Measurements from ENCODE around the gene EMP2. TPM values are rescaled to one million over a fixed set of nuclear protein-coding genes. Genes with fewer than 3 reads are reported as not detected.
A peak's percentile ranks its signal among the peaks of the same experiment; 100 is the strongest.
"Not testable (repeated sequence)": the region's sequence is repeated elsewhere in the genome, so short reads cannot be mapped to it uniquely, and the experiment has no call there.

The EMP2 gene
- total RNA-seq, 1 donor from 2014 or later, result 70.7 TPM

DNA sequence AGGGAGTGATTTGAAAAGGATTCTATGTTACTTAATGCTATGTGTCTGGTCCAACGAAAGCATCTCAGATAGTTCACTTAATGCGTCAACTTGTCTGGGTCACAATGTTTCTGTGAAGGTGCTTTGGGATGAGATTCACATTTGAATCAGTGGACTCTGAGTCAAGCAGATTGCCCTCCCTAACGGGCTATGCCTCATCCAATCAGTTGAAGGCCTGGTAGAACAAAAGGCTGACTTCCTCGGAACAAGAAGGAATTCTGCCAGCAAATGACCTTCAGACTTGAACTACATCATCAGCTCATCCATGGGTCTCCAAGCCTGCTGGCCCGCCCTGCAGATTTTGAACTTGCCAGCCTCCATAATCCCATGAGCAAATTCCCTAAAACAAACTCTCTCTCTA, 15.2 kb downstream of the EMP2 start:
- Histone ChIP-seq H3K36me3 (no peaks in the 10 kb centered on the region), H3K27me3 (no peaks in the 10 kb centered on the region), H3K4me1 (peaks cover 48% of the 10 kb centered on the region), H3K4me3 (no peak overlapping the region), H3K27ac (no peak overlapping the region), H3K9me3 (no peaks in the 10 kb centered on the region)
- intact Hi-C loops (cut with DNase I), result no loop called here
- TF ChIP-seq, protein P1, sequence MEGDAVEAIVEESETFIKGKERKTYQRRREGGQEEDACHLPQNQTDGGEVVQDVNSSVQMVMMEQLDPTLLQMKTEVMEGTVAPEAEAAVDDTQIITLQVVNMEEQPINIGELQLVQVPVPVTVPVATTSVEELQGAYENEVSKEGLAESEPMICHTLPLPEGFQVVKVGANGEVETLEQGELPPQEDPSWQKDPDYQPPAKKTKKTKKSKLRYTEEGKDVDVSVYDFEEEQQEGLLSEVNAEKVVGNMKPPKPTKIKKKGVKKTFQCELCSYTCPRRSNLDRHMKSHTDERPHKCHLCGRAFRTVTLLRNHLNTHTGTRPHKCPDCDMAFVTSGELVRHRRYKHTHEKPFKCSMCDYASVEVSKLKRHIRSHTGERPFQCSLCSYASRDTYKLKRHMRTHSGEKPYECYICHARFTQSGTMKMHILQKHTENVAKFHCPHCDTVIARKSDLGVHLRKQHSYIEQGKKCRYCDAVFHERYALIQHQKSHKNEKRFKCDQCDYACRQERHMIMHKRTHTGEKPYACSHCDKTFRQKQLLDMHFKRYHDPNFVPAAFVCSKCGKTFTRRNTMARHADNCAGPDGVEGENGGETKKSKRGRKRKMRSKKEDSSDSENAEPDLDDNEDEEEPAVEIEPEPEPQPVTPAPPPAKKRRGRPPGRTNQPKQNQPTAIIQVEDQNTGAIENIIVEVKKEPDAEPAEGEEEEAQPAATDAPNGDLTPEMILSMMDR (IDR thresholded peaks at IDR 0.05), result no peak
- TF ChIP-seq POLR2AphosphoS5 (IDR thresholded peaks at IDR 0.05; ENCODE audit: insufficient read depth in 1 of 2, low read depth in 1 of 2) (no peak), POLR2A (IDR thresholded peaks at IDR 0.05) (no peak)
- no peak for DNase-seq (ENCODE audit: extremely low spot score in 2 of 2)

DNA sequence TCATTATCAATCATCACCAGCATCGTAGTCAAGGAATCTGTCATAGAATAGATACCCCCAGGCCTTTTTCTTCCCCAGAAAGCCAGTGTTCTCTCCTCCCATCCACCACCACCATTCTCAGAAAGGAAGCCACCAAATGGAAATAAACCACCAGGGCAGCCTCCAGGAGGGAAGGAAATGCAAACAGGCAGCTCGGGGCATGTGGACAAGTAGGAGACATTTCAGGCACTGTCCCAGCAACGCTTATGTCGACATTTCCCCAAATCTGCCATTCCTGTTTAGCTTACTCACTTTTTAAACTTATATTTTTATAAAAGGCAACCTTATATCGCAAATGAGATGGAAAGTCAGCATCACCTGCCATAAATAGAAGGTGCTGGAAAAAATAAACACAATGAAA, 15.8 kb downstream of the EMP2 start:
- DNase-seq (ENCODE audit: extremely low spot score in 2 of 2), result no peak
- TF ChIP-seq POLR2AphosphoS5 (IDR thresholded peaks at IDR 0.05; ENCODE audit: insufficient read depth in 1 of 2, low read depth in 1 of 2) (no peak), POLR2A (IDR thresholded peaks at IDR 0.05) (no peak)
- TF ChIP-seq, protein P1 (IDR thresholded peaks at IDR 0.05), result no peak
- no peaks in the 10 kb centered on the region for H3K36me3 ChIP-seq
- peaks cover 47% of the 10 kb centered on the region for H3K4me1 ChIP-seq
- H3K9me3 ChIP-seq, result no peaks in the 10 kb centered on the region
- intact Hi-C loops (cut with DNase I), result no loop called here
- no peaks in the 10 kb centered on the region for H3K27me3 ChIP-seq
- H3K27ac ChIP-seq, result no peak overlapping the region
- H3K4me3 ChIP-seq, result no peak overlapping the region

DNA sequence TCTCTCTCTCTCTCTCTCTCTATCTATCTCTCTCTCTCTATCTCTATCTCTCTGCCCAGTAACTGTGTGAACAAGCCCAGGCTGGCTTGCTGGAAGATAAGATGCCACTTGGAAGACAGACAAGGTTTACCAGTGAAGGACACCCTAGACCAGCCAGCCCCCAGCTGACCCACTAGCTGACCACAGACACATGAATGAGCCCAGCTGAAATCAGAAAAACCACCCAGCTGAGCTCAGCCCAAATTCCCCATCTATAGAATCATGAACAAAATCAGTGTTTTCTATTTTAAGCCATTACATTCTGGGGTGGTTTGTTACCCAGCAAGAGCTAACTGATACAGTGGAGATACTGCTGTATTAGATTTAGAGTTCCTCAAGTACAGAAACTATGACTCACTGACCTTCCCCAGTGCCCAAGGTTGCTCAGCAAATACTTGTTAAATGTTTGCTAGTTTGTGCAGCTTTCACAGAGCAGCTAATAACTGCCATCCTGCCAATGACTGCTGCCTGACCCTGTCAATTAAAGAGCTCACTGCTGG, 18.0 kb downstream of the EMP2 start:
- TF ChIP-seq, protein P1 (IDR thresholded peaks at IDR 0.05), result no peak
- TF ChIP-seq POLR2A (IDR thresholded peaks at IDR 0.05) (no peak), POLR2AphosphoS5 (IDR thresholded peaks at IDR 0.05; ENCODE audit: insufficient read depth in 1 of 2, low read depth in 1 of 2) (no peak)
- intact Hi-C loops (cut with DNase I), result no loop called here
- no peak for DNase-seq (ENCODE audit: extremely low spot score in 2 of 2)
- Histone ChIP-seq H3K9me3 (no peaks in the 10 kb centered on the region), H3K4me1 (peaks cover 62% of the 10 kb centered on the region), H3K27ac (no peak overlapping the region), H3K36me3 (no peaks in the 10 kb centered on the region), H3K4me3 (no peak overlapping the region), H3K27me3 (no peaks in the 10 kb centered on the region)

DNA sequence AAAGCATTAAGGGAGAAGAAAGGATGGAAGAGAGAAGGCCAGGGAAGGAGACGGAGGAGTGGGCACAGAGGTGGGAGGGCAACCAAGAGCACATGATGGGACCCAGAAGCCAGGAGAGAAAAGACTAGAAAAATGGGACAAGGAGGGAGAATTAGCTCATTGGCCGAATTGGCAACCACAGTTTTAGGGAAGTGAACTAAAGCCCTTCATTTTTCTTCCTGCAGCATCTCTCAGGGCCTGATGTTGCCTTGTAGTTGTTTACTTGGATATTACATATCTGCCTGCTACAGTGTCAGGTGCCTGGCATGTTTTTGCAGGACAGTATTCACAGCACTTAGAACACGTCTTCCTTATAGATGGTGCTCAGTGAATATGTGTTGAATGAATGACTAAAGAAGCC, 19.0 kb downstream of the EMP2 start:
- no peaks in the 10 kb centered on the region for H3K27me3 ChIP-seq
- intact Hi-C loops (cut with DNase I), result no loop called here
- H3K36me3 ChIP-seq, result no peaks in the 10 kb centered on the region
- no peak overlapping the region for H3K4me3 ChIP-seq
- TF ChIP-seq, protein P1 (IDR thresholded peaks at IDR 0.05), result no peak
- TF ChIP-seq POLR2AphosphoS5 (IDR thresholded peaks at IDR 0.05; ENCODE audit: insufficient read depth in 1 of 2, low read depth in 1 of 2) (no peak), POLR2A (IDR thresholded peaks at IDR 0.05) (no peak)
- DNase-seq (ENCODE audit: extremely low spot score in 2 of 2), result no peak
- H3K9me3 ChIP-seq, result no peaks in the 10 kb centered on the region
- H3K27ac ChIP-seq, result no peak overlapping the region
- H3K4me1 ChIP-seq, result peaks cover 62% of the 10 kb centered on the region

DNA sequence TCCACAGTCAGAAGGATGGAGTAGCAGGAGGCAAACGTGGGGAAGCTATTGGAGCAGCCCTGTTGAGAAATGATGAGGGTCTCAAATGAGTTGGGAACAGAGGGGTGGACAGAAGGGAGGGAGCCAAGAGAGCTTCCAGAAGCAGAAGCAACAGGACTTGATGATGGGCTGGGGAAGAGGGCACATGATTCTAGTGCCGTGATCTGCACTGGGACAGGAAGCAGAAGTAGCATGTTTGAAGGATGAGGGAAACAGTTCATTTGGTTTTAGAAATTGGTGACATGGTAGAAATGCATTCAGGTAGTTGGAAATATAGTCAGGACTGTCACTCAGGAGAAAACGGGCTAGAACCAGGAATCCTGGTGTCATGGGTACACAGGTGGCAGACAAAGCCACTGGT, 19.4 kb downstream of the EMP2 start:
- intact Hi-C loops (cut with DNase I), result no loop called here
- Histone ChIP-seq H3K9me3 (no peaks in the 10 kb centered on the region), H3K27ac (no peak overlapping the region), H3K36me3 (no peaks in the 10 kb centered on the region), H3K4me3 (no peak overlapping the region), H3K4me1 (peaks cover 59% of the 10 kb centered on the region), H3K27me3 (no peaks in the 10 kb centered on the region)
- no peak for DNase-seq (ENCODE audit: extremely low spot score in 2 of 2)
- TF ChIP-seq POLR2AphosphoS5 (IDR thresholded peaks at IDR 0.05; ENCODE audit: insufficient read depth in 1 of 2, low read depth in 1 of 2), result no peak
- TF ChIP-seq, protein P1 (IDR thresholded peaks at IDR 0.05), result no peak
- no peak for TF ChIP-seq POLR2A (IDR thresholded peaks at IDR 0.05)

DNA sequence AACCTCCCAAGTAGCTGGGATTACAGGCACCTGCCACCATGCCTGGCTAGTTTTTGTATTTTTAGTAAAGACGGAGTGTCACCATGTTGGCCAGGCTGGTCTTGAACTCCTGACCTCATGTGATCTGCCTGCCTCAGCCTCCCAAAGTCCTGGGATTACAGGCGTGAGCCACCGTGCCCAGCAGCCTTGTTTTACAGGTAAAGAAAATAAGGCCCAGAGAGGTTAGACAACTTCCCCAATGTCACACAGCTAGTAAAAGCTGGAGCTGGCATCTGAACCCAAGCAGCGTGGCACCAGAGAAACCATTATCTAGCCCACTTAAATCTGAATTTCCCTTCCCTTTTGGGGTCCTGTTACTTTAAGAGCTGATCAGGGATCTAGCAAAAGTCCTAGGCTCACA, 20.6 kb downstream of the EMP2 start:
- not testable (repeated sequence) for H3K36me3 ChIP-seq; H3K9me3 ChIP-seq; H3K27me3 ChIP-seq; DNase-seq (ENCODE audit: extremely low spot score in 2 of 2)
- H3K27ac ChIP-seq, result peak overlapping the region; percentile 54
- intact Hi-C loops (cut with DNase I), result loop anchor here (10.0 kb wide), 1 partner anchor 695 kb away; the partner anchor contains the start of gene SOCS1
- H3K4me1 ChIP-seq, result peaks cover 47% of the 10 kb centered on the region
- H3K4me3 ChIP-seq, result peak overlapping the region in 1 of 2 donors; percentile 13

Measured in vagina (tissue), 2 donors.